CD14-positive monocyte (primary cell): Measurements from ENCODE around the gene NRF1. TPM values are rescaled to one million over a fixed set of nuclear protein-coding genes. Genes with fewer than 3 reads are reported as not detected.

Experiments
- DNase-seq, 3 donors: peaks; one replicate each; pipeline ENCODE4 v3.0.0-alpha.2; 2011 to 2022
- H2AFZ ChIP-seq: 2 replicates; pipeline ENCODE4 v1.6.0; 2012; ENCODE audit warnings: mild to moderate bottlenecking, low read depth, low read length, inconsistent platforms; ENCODE audit not compliant: insufficient read depth, poor library complexity, severe bottlenecking
- H3K27ac ChIP-seq, 2 donors: 1 replicate in 1 of 2; 2 replicates in 1 of 2; pipeline ENCODE4 v1.5.1; 2012 to 2013; ENCODE audit warnings: low read length in 2 of 2, control low read depth in 1 of 2, inconsistent platforms in 1 of 2, low read depth in 1 of 2, mild to moderate bottlenecking in 1 of 2
- H3K27me3 ChIP-seq, 2 donors: one replicate each; pipeline versions ENCODE4 v1.6.0 to v1.6.1; 2011 to 2013; ENCODE audit warnings: low read length in 2 of 2; ENCODE audit not compliant: control insufficient read depth in 2 of 2, insufficient read depth in 2 of 2
- H3K36me3 ChIP-seq, 2 donors: replicated peaks in 1 of 2; 1 replicate in 1 of 2; 2 replicates in 1 of 2; pipeline versions ENCODE4 v1.5.1 to v1.6.1; 2012 to 2013; ENCODE audit warnings: low read length in 2 of 2, control low read depth in 1 of 2, inconsistent platforms in 1 of 2, mild to moderate bottlenecking in 1 of 2; ENCODE audit not compliant: insufficient read depth in 2 of 2, control insufficient read depth in 1 of 2
- H3K4me1 ChIP-seq, 2 donors: 1 replicate in 1 of 2; 2 replicates in 1 of 2; pipeline versions ENCODE4 v1.5.1 to v1.6.1; 2012 to 2013; ENCODE audit warnings: low read length in 2 of 2, control low read depth in 1 of 2, inconsistent platforms in 1 of 2, mild to moderate bottlenecking in 1 of 2, moderate library complexity in 1 of 2; ENCODE audit not compliant: insufficient read depth in 2 of 2, control insufficient read depth in 1 of 2
- H3K4me2 ChIP-seq: replicated peaks from 2 replicates; pipeline ENCODE3; 2012; ENCODE audit warnings: low read length, moderate library complexity, mild to moderate bottlenecking; ENCODE audit not compliant: poor library complexity, severe bottlenecking; ENCODE audit errors: extremely low read depth
- H3K4me3 ChIP-seq, 3 experiments: fragments of 200-600 bp in 1 of 3; sonication (generic) in 1 of 3; replicated peaks in 1 of 3; 1 replicate in 2 of 3; 2 replicates in 1 of 3; pipeline ENCODE4 v1.5.1; 2011 to 2013; ENCODE audit warnings: low read length in 3 of 3, mild to moderate bottlenecking in 3 of 3, control low read depth in 2 of 3, low read depth in 2 of 3, inconsistent platforms in 1 of 3, moderate library complexity in 1 of 3
- H3K79me2 ChIP-seq: 2 replicates; pipeline ENCODE4 v1.6.0; 2012; ENCODE audit warnings: mild to moderate bottlenecking, control low read depth, inconsistent platforms, low read length, moderate library complexity; ENCODE audit not compliant: insufficient read depth
- H3K9ac ChIP-seq: 2 replicates; pipeline ENCODE4 v1.6.0; 2017; ENCODE audit warnings: low read length, mild to moderate bottlenecking; ENCODE audit not compliant: insufficient read depth, poor library complexity, severe bottlenecking
- H3K9me3 ChIP-seq, 2 donors: replicated peaks in 1 of 2; 1 replicate in 1 of 2; 2 replicates in 1 of 2; pipeline versions ENCODE4 v1.5.1 to v1.6.1; 2012 to 2013; ENCODE audit warnings: low read length in 2 of 2, control low read depth in 1 of 2; ENCODE audit not compliant: control insufficient read depth in 1 of 2, insufficient read depth in 1 of 2
- H4K20me1 ChIP-seq: 2 replicates; pipeline ENCODE4 v1.6.0; 2012; ENCODE audit warnings: mild to moderate bottlenecking, low read length, control low read depth, moderate library complexity; ENCODE audit not compliant: insufficient read depth
- H3K27ac Mint-ChIP-seq, 7 donors: one replicate each; pipeline ENCODE4 v1.8.0; 2020; ENCODE audit warnings: mild to moderate bottlenecking in 7 of 7, mixed read lengths in 7 of 7, moderate library complexity in 6 of 7, inconsistent platforms in 2 of 7
- H3K27me3 Mint-ChIP-seq, 3 donors: one replicate each; pipeline ENCODE4 v1.8.0; 2021 to 2022; ENCODE audit warnings: low read depth in 3 of 3, mild to moderate bottlenecking in 3 of 3, mixed read lengths in 3 of 3, moderate library complexity in 3 of 3, inconsistent platforms in 1 of 3
- H3K36me3 Mint-ChIP-seq, 2 donors: one replicate each; pipeline ENCODE4 v1.8.0; 2020; ENCODE audit warnings: mixed read lengths in 2 of 2, inconsistent platforms in 1 of 2, mild to moderate bottlenecking in 1 of 2
- H3K4me1 Mint-ChIP-seq: one replicate; pipeline ENCODE4 v1.8.0; 2020; ENCODE audit warnings: mild to moderate bottlenecking, mixed read lengths
- H3K4me3 Mint-ChIP-seq, 2 donors: one replicate each; pipeline ENCODE4 v1.8.0; 2020; ENCODE audit warnings: mild to moderate bottlenecking in 2 of 2, mixed read lengths in 2 of 2, moderate library complexity in 1 of 2
- H3K9me3 Mint-ChIP-seq, 7 donors: one replicate each; pipeline ENCODE4 v1.8.0; 2020 to 2022; ENCODE audit warnings: mixed read lengths in 7 of 7, mild to moderate bottlenecking in 6 of 7, moderate library complexity in 6 of 7, inconsistent platforms in 2 of 7
- WGBS: methylation state at CpG from one replicate; pipeline ENCODE4 v1.1.5; 2013; ENCODE audit warnings: missing lambda C conversion rate; ENCODE audit not compliant: insufficient coverage; 5-methylcytosine and 5-hydroxymethylcytosine counted together
- intact Hi-C, 2 donors: fragments of 100-400 bp; cut with micrococcal nuclease; formaldehyde crosslinking; loops; one replicate each; pipeline versions ENCODE4 v1.15.0 to v1.15.1; 2023
- polyA plus RNA-seq, 3 donors: library from polyadenylated mRNA; depleted of rRNA in 1 of 3; unstranded in 2 of 3; stranded (reverse) in 1 of 3; fragments of 300-500 nt in 2 of 3; fragments of >200 nt in 1 of 3; fragmentation: Illumina TruSeq in 2 of 3; gene quantifications; 1 replicate in 2 of 3; 2 replicates in 1 of 3; pipeline ENCODE4 v1.2.3, GENCODE V29; 2012 to 2021
- TF ChIP-seq, protein P1 (sequence below): fragments of 200-600 bp; IDR thresholded peaks from one replicate; pipeline ENCODE4 v1.8.0; 2022; ENCODE audit warnings: antibody characterized with exemption, mild to moderate bottlenecking

NRF1 gene
- polyA plus RNA-seq, 3 donors, result 5.1 to 14.0 (median 7.7) TPM

- peaks cover 0 to 2% of the 10 kb centered on the region in 2 donors for H3K36me3 Mint-ChIP-seq
- DNase-seq, result no peak
- TF ChIP-seq, protein P1, sequence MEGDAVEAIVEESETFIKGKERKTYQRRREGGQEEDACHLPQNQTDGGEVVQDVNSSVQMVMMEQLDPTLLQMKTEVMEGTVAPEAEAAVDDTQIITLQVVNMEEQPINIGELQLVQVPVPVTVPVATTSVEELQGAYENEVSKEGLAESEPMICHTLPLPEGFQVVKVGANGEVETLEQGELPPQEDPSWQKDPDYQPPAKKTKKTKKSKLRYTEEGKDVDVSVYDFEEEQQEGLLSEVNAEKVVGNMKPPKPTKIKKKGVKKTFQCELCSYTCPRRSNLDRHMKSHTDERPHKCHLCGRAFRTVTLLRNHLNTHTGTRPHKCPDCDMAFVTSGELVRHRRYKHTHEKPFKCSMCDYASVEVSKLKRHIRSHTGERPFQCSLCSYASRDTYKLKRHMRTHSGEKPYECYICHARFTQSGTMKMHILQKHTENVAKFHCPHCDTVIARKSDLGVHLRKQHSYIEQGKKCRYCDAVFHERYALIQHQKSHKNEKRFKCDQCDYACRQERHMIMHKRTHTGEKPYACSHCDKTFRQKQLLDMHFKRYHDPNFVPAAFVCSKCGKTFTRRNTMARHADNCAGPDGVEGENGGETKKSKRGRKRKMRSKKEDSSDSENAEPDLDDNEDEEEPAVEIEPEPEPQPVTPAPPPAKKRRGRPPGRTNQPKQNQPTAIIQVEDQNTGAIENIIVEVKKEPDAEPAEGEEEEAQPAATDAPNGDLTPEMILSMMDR, result no peak
- Histone ChIP-seq H4K20me1 (no peaks in the 10 kb centered on the region), H3K9ac (no peak overlapping the region), H3K4me2 (no peak overlapping the region), H3K79me2 (no peaks in the 10 kb centered on the region), H3K27ac (no peak overlapping the region), H3K27me3 (no peaks in the 10 kb centered on the region), H3K4me3 (no peak overlapping the region), H2AFZ (no peak overlapping the region), H3K36me3 (no peaks in the 10 kb centered on the region), H3K4me1 (no peaks in the 10 kb centered on the region), H3K9me3 (peaks cover 16 to 18% of the 10 kb centered on the region in 2 donors)
- H3K4me1 Mint-ChIP-seq, result peaks cover 7% of the 10 kb centered on the region
- intact Hi-C loops, result no loop called here
- H3K27me3 Mint-ChIP-seq, result peaks cover 1 to 5% (median 4%) of the 10 kb centered on the region in 3 donors
- WGBS, result 83% methylated on average over 3 of the region's 3 CpGs
- no peak overlapping the region for H3K27ac Mint-ChIP-seq
- H3K4me3 Mint-ChIP-seq, result no peak overlapping the region
- peaks cover 15 to 23% (median 19%) of the 10 kb centered on the region in 7 donors for H3K9me3 Mint-ChIP-seq
These were observed 37.0 kb upstream of the NRF1 start for GRCh38 chr7:129574487-129574886.

DNA sequence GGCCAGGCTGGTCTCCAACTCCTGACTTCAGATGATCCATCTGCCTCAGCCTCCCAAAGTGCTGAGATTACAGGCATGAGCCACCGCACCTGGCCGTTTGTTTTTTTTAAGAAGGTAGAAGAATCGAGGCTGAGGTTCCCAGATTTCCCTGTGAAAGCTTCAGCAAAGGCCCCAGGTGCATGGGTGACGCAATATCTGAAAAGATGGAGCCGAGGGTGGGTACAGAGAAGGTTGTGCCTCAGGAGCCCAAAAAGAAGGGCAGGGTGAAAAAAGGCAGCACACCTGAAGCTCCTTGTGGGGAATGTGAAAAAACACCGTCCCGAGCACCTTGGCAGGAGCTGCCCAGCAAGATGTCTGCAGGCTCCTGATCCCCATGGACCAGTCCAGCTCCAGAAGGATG, 35.8 kb upstream of the NRF1 start:
- Histone ChIP-seq H3K36me3 (no peaks in the 10 kb centered on the region), H2AFZ (no peak overlapping the region), H4K20me1 (no peaks in the 10 kb centered on the region), H3K27ac (no peak overlapping the region), H3K9me3 (peaks cover 16 to 18% of the 10 kb centered on the region in 2 donors), H3K4me2 (no peak overlapping the region), H3K4me3 (no peak overlapping the region), H3K79me2 (no peaks in the 10 kb centered on the region), H3K27me3 (no peaks in the 10 kb centered on the region), H3K4me1 (no peaks in the 10 kb centered on the region), H3K9ac (no peak overlapping the region)
- no peak overlapping the region for H3K27ac Mint-ChIP-seq
- TF ChIP-seq, protein P1, result no peak
- peaks cover 0 to 2% of the 10 kb centered on the region in 2 donors for H3K36me3 Mint-ChIP-seq
- 92% methylated on average over 7 of the region's 7 CpGs for WGBS
- intact Hi-C loops, result no loop called here
- peaks cover 0 to 3% (median 1%) of the 10 kb centered on the region in 3 donors for H3K27me3 Mint-ChIP-seq
- DNase-seq, result no peak
- H3K4me3 Mint-ChIP-seq, result no peak overlapping the region
- peaks cover 3% of the 10 kb centered on the region for H3K4me1 Mint-ChIP-seq
- H3K9me3 Mint-ChIP-seq, result peaks cover 15 to 23% (median 20%) of the 10 kb centered on the region in 7 donors
